WTC11 (cell line): ENCODE data around the gene LDHD.
A peak's percentile ranks its signal among the peaks of the same experiment; 100 is the strongest.

Experiments used
- ATF1 ChIP-seq: sonication (generic); formaldehyde crosslinking; IDR thresholded peaks from 2 replicates; pipeline ENCODE4 v1.8.1; 2023; ENCODE audit warnings: mild to moderate bottlenecking, moderate library complexity, missing genetic modification reagents
- CTCF ChIP-seq: fragments of 200-600 bp; IDR thresholded peaks from 2 replicates; pipeline ENCODE4 v1.8.0; 2022; ENCODE audit warnings: antibody characterized with exemption
- GABPB1 ChIP-seq: sonication (generic); formaldehyde crosslinking; IDR thresholded peaks from 2 replicates; pipeline ENCODE4 v1.8.1; 2023; ENCODE audit warnings: mild to moderate bottlenecking, missing genetic modification reagents
- SP1 ChIP-seq: sonication (generic); formaldehyde crosslinking; conservative IDR thresholded peaks from 2 replicates; pipeline ENCODE4 v1.8.1; 2022; ENCODE audit warnings: missing genetic modification reagents
- TEAD4 ChIP-seq: sonication (generic); formaldehyde crosslinking; IDR thresholded peaks from 2 replicates; pipeline ENCODE4 v1.8.0; 2022; ENCODE audit warnings: mild to moderate bottlenecking, missing genetic modification reagents
- USF2 ChIP-seq: sonication (generic); formaldehyde crosslinking; IDR thresholded peaks from 2 replicates; pipeline ENCODE4 v1.8.1; 2023; ENCODE audit warnings: mild to moderate bottlenecking, missing genetic modification reagents, moderate library complexity

GRCh38 chr16:75148311-75149195 lies 32.0 kb upstream of the LDHD start, which contains the start of gene ZFP1:
- TF ChIP-seq CTCF (no peak), ATF1 (CRISPR knock-in tag) (peak; percentile 68; the same call in 1 of the 2 replicates), GABPB1 (CRISPR knock-in tag) (peak; percentile 74), USF2 (CRISPR knock-in tag) (0 out of 2 replicates have a peak, but pooled peaks have one; percentile 16), TEAD4 (CRISPR knock-in tag) (no peak), SP1 (CRISPR knock-in tag) (peak; percentile 78)
